OCI-LY1 (cell line): ENCODE measurements around the gene BBX.

Source experiments
- CTCF ChIP-seq: fragments of 200-600 bp; sonication (generic), shearing (Covaris generic); IDR thresholded peaks from 2 replicates; pipeline ENCODE4 v1.5.1; 2017; ENCODE audit warnings: mild to moderate bottlenecking, antibody characterized with exemption, low read length, moderate library complexity, mixed read lengths
- EZH2 ChIP-seq: fragments of 200-600 bp; sonication (generic), shearing (Covaris generic); IDR thresholded peaks from 2 replicates; pipeline ENCODE4 v1.8.0; 2017; ENCODE audit warnings: borderline replicate concordance, mixed run types, mild to moderate bottlenecking, antibody characterized with exemption, low read length, moderate library complexity, mixed read lengths

- TF ChIP-seq CTCF: no peak
- no peak for TF ChIP-seq EZH2
Observed at GRCh38 chr3:107679921-107680320, 157.2 kb downstream of the BBX start.
